Ectodermal cell (in vitro differentiated cells): Measurements from ENCODE around the gene RPS13. TPM values are rescaled to one million over a fixed set of nuclear protein-coding genes. Genes with fewer than 3 reads are reported as not detected.
"Not testable (repeated sequence)": the region's sequence is repeated elsewhere in the genome, so short reads cannot be mapped to it uniquely, and the experiment has no call there.

Experiments used
- H3K27ac ChIP-seq: 2 replicates; pipeline ENCODE4 v1.7.0; 2013; ENCODE audit warnings: mild to moderate bottlenecking, low read depth, low read length; ENCODE audit not compliant: insufficient read depth, poor library complexity, severe bottlenecking
- H3K27me3 ChIP-seq: 2 replicates; pipeline ENCODE4 v1.7.0; 2013; ENCODE audit warnings: mild to moderate bottlenecking, low read length; ENCODE audit not compliant: insufficient read depth, control insufficient read depth, poor library complexity, severe bottlenecking
- H3K36me3 ChIP-seq: one replicate; pipeline ENCODE4 v1.7.0; 2013; ENCODE audit warnings: low read length; ENCODE audit not compliant: control insufficient read depth, insufficient read depth
- H3K4me1 ChIP-seq: one replicate; pipeline ENCODE4 v1.7.0; 2013; ENCODE audit warnings: low read length; ENCODE audit not compliant: control insufficient read depth, insufficient read depth
- H3K4me3 ChIP-seq: 2 replicates; pipeline ENCODE4 v1.7.0; 2013; ENCODE audit warnings: low read depth, low read length, control low read depth; ENCODE audit not compliant: insufficient read depth
- H3K9me3 ChIP-seq: 2 replicates; pipeline ENCODE4 v1.7.0; 2013; ENCODE audit warnings: mild to moderate bottlenecking, low read length, moderate library complexity; ENCODE audit not compliant: control insufficient read depth
- WGBS, 2 experiments: methylation state at CpG; one replicate each; pipeline ENCODE4 v1.1.7; 2013; ENCODE audit warnings: missing lambda C conversion rate in 2 of 2; 5-methylcytosine and 5-hydroxymethylcytosine counted together
- polyA plus RNA-seq, 4 experiments: library from polyadenylated mRNA; stranded (reverse); fragments of 50-300 nt; gene quantifications; one replicate each; pipeline ENCODE4 v1.2.3, GENCODE V29; 2013

The RPS13 gene
- polyA plus RNA-seq (2013, experiment 1 of 4), result 1,762 TPM
- polyA plus RNA-seq (2013, experiment 2 of 4), result 1,954 TPM
- polyA plus RNA-seq (2013, experiment 3 of 4), result 2,101 TPM
- 2,158 TPM for polyA plus RNA-seq (2013, experiment 4 of 4)

DNA sequence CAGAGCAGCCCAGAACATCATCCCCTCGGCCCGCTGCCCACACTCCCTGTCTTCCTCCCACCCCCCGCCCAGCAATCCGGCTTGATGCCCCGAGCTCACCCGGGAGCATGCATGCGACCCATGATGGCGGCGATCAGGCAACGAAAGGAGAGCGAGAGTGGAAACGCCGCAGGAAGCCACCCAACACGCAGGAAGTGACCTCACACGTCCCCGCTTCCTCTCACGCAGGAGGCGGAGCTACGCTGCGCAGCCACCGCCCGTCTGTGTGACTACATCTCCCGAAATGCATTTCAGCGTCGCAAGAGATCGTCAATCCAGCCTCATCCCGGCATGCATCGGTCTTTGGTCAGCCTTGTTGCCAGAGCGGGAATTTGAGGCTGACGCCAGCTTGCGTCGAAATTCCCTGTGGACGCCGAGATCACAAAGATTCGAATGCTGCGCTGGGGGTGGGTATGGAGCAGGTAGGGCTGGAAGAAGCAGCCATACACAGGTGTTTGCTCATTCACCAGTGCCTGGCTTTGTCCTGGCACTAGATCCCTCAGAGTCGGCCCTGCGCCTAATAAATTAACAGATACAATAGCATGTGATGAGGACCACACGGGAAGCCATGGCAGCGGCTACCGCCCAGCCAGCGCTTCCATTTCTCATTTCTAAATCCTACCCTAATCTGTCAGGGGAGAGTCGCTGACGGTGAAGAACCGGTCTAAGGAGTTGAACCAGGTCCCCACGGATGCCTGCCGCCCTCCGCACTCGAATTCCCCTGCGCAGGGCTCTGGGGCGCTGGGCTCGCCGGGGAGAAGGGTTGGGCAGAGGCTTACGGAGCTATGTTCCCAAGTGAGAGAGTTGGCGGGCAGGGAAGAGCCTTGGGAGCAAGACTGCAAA, at the start of gene RPS13:
TSS of gene RPS13 (minus strand) at position 148 of the 882 bp plus-strand sequence. CDS start at position 122, 26 bp downstream.
- Histone ChIP-seq H3K27me3 (no peaks in the 10 kb centered on the region), H3K27ac (peak within 1 kb of the TSS; percentile 88), H3K4me3 (peak within 1 kb of the TSS; percentile 78), H3K4me1 (peaks cover 11% of the 10 kb centered on the region), H3K36me3 (peaks cover 14% of the 10 kb centered on the region), H3K9me3 (no peaks in the 10 kb centered on the region)
- WGBS, 2 experiments, result 1 to 2% methylated on average over 55 of the region's 55 CpGs

- H3K27ac ChIP-seq, result no peak overlapping the region
- H3K9me3 ChIP-seq, result no peaks in the 10 kb centered on the region
- H3K4me1 ChIP-seq, result no peaks in the 10 kb centered on the region
- 93% methylated on average over 1 of the region's 2 CpGs; no CpG with 5 or more reads in 1 of the 2 experiments for WGBS, 2 experiments
- H3K27me3 ChIP-seq, result no peaks in the 10 kb centered on the region
- H3K36me3 ChIP-seq, result peaks cover 13% of the 10 kb centered on the region
- no peak overlapping the region for H3K4me3 ChIP-seq
These were observed 44.5 kb upstream of the RPS13 start for GRCh38 chr11:17121981-17122380.

- 95 to 97% methylated on average over 4 of the region's 4 CpGs for WGBS, 2 experiments
- no peaks in the 10 kb centered on the region for H3K9me3 ChIP-seq
- no peaks in the 10 kb centered on the region for H3K4me1 ChIP-seq
- no peak overlapping the region for H3K4me3 ChIP-seq
- no peaks in the 10 kb centered on the region for H3K27me3 ChIP-seq
- H3K36me3 ChIP-seq, result peaks cover 25% of the 10 kb centered on the region
- no peak overlapping the region for H3K27ac ChIP-seq
These were observed 39.8 kb upstream of the RPS13 start for GRCh38 chr11:17117262-17117661.

DNA sequence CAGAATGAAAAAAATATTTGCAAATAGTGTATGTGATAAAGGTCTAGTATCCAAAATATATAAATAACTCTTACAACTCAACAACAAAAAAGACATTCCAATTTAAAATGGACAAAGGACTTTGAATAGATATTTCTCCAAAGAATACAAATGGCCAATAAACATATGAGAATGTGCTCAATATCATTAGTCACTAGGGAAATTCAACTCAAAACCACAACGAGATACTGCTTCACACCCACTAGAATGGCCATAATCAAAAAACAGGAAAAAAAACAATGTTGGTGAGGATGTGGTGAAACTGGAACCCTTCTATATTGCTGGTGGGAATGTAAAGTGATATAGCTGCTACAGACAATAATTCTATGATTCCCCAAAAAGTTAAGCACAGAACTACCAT, 38.6 kb upstream of the RPS13 start:
- Histone ChIP-seq H3K27ac (no peak overlapping the region), H3K27me3 (no peaks in the 10 kb centered on the region), H3K9me3 (no peaks in the 10 kb centered on the region), H3K36me3 (peaks cover 28% of the 10 kb centered on the region), H3K4me3 (no peak overlapping the region), H3K4me1 (no peaks in the 10 kb centered on the region)
- 91 to 100% methylated on average over 1 of the region's 1 CpG for WGBS, 2 experiments

GRCh38 chr11:17107745-17108144, 30.3 kb upstream of the RPS13 start:
- H3K27ac ChIP-seq, H3K4me1 ChIP-seq, H3K27me3 ChIP-seq, H3K9me3 ChIP-seq, H3K4me3 ChIP-seq: not testable (repeated sequence)
- peaks cover 38% of the 10 kb centered on the region for H3K36me3 ChIP-seq
- WGBS, 2 experiments, result 82 to 87% methylated on average over 6 of the region's 6 CpGs

DNA sequence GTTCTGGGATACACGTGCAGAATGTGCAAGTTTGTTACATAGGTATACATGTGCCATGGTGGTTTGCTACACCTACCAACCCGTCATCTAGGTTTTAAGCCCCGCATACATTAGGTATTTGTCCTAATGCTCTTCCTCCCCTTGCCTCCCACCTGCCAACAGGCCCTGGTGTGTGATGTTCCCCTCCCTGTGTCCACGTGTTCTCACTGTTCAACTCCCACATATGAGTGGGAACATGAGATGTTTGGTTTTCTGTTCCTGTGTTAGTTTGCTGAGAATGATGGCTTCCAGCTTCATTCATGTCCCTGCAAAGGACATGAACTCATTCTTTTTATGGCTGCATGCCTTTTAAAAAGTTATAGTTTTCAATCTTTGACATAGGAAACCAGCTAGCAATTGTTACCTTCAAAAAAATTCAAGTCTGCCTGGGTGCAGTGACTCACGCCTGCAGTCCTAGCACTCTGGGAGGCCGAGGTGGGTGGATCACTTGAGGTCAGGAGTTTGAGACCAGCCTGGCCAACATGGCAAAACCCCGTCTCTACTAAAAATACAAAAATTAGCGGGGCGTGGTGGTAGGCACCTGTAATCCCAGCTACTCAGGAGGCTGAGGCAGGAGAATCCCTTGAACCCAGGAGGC, 28.1 kb upstream of the RPS13 start:
- peaks cover 36% of the 10 kb centered on the region for H3K36me3 ChIP-seq
- H3K4me3 ChIP-seq, H3K27ac ChIP-seq, H3K9me3 ChIP-seq, H3K27me3 ChIP-seq, H3K4me1 ChIP-seq: not testable (repeated sequence)
- 95 to 99% methylated on average over 8 to 9 of the region's 9 CpGs for WGBS, 2 experiments

- no peaks in the 10 kb centered on the region for H3K27me3 ChIP-seq
These were observed 25.0 kb upstream of the RPS13 start for GRCh38 chr11:17102462-17102861.

GRCh38 chr11:17098658-17099057, 21.2 kb upstream of the RPS13 start:
- 93 to 94% methylated on average over 6 of the region's 6 CpGs for WGBS, 2 experiments
- H3K27me3 ChIP-seq, result no peaks in the 10 kb centered on the region
- H3K4me1 ChIP-seq, result no peaks in the 10 kb centered on the region
- H3K9me3 ChIP-seq, result no peaks in the 10 kb centered on the region
- no peak overlapping the region for H3K27ac ChIP-seq
- H3K4me3 ChIP-seq, result no peak overlapping the region
- peaks cover 45% of the 10 kb centered on the region for H3K36me3 ChIP-seq

More at GRCh38 chr11:17102462-17102861, 25.0 kb upstream of the RPS13 start:
- Histone ChIP-seq H3K9me3 (no peaks in the 10 kb centered on the region), H3K27ac (no peak overlapping the region), H3K4me3 (no peak overlapping the region), H3K4me1 (no peaks in the 10 kb centered on the region), H3K36me3 (peaks cover 37% of the 10 kb centered on the region)
- WGBS, 2 experiments, result 94 to 97% methylated on average over 5 of the region's 5 CpGs

DNA sequence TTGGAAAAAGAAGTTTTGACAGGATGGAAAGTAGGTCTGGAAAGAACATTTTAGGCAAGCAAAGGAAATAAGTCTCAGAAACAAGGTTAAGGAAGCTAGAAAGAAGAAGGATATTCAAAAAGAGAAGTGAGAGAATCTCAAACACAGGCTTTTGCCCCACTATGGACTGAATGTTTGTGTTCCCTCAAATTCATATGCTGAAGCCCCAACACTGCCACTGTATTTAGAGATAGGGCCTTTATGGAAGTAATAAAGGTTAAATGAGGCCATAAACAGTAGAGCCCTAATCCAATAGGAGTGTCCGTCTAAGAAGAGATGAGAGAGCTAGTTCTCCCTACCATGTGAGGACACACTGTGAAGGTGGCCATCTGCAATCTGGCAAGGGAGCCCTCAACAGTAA, 20.6 kb upstream of the RPS13 start:
- no peaks in the 10 kb centered on the region for H3K4me1 ChIP-seq
- H3K36me3 ChIP-seq, result peaks cover 44% of the 10 kb centered on the region
- WGBS, 2 experiments, result 90 to 93% methylated on average over 1 of the region's 1 CpG
- H3K27me3 ChIP-seq, result no peaks in the 10 kb centered on the region
- H3K9me3 ChIP-seq, result no peaks in the 10 kb centered on the region
- H3K4me3 ChIP-seq, result no peak overlapping the region
- H3K27ac ChIP-seq, result no peak overlapping the region

DNA sequence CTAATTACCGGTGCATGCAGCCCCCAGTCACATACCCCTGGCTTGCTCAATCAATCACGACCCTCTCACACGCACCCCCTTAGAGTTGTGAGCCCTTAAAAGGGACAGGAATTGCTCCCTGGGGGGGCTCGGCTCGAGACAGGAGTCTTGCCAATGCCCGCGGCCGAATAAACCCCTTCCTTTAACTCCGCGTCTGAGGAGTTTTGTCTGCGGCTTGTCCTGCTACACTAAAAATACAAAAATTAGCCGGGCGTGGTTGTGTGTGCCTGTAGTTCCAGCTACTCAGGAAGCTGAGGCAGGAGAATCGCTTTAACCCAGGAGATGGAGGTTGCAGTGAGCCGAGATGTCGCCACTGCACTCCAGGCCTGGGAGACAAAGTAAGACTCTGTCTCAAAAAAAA, 8.5 kb upstream of the RPS13 start:
- H3K27me3 ChIP-seq, H3K4me1 ChIP-seq, H3K27ac ChIP-seq, H3K4me3 ChIP-seq, H3K9me3 ChIP-seq: not testable (repeated sequence)
- WGBS, 2 experiments, result 89 to 90% methylated on average over 16 of the region's 16 CpGs
- H3K36me3 ChIP-seq, result peaks cover 15% of the 10 kb centered on the region
